Measurements from ENCODE around the gene DCUN1D3.
"Not testable (repeated sequence)": the region's sequence is repeated elsewhere in the genome, so short reads cannot be mapped to it uniquely, and the experiment has no call there.

Gene DCUN1D3

GRCh38 chr16:20860995-20861394 lies 39.2 kb downstream of the DCUN1D3 start:
- DNase-seq = not testable (repeated sequence)

DNA sequence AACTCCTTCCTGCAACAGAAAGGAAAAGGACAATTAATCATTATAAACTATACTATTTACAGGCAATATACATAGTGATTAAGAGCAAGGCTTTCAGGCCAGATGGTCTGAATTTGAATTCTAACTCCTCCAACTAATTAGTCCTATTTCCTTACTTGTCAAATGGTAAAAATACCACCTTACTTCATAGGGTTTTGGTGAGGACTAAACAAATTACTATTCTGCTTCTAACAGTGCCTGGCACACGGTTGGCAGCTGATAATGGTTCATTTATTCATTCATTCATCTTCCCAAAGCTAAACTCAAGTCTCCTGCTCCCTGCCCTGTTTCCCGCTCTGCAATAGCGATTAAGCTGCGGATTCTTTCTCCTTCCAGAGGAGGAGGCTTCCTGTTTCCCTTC lies 39.8 kb downstream of the DCUN1D3 start:
- DNase-seq = no peak

- DNase-seq = no peak
Observed at GRCh38 chr16:20859699-20860098, 40.5 kb downstream of the DCUN1D3 start.

- DNase-seq = no peak
Observed at GRCh38 chr16:20859229-20859628, 40.9 kb downstream of the DCUN1D3 start.

GRCh38 chr16:20857281-20857680 lies 42.9 kb downstream of the DCUN1D3 start:
- DNase-seq = no peak

DNA sequence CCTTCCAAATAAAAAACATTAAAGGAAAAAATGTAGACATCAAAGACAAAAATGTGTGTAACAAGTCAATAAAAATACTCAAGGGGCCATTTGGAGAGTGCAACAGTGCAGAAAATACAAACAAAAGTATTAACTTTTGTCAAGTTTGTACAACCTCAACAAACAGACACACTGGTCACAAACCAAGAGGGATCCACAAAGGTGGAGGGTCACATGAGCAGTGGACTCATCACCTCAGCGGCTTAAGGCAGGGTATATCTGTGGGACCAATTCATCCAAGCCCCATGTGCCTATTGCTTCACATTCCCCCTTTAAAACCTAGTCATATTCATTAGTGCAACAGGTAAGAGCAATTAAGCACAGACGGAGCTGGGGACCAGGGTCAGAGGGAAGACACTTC lies 45.2 kb downstream of the DCUN1D3 start:
- no peak for DNase-seq

DNA sequence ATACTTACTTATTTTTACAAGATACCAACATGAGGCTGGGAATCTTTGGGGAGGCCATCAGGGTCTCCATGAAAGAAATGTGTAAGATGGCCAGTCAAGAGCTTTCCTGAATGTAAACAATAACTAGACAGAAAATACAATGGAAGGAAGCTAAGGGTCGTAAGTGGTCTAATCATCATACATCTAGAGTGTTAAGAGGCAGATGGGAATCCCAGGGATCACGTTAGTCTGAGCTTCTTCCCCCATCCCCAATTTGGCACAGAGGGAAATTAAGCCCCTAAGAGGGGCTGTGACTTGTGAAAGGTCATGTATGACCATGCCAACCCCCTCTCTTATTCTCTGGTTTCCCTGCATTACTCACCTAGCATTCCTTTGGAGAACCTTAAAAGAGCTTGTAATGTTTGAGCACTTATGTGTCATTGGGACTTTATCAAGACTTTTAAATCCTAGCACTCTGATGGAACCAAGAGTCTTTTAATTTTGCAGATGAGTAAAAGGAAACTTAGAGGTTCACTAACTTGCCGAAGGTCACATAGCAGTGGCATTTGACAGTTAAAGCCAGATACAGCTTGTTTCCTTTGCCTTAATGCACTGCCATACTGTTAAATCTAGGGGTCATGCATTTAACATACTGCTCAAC lies 46.1 kb downstream of the DCUN1D3 start:
- no peak for DNase-seq

DNA sequence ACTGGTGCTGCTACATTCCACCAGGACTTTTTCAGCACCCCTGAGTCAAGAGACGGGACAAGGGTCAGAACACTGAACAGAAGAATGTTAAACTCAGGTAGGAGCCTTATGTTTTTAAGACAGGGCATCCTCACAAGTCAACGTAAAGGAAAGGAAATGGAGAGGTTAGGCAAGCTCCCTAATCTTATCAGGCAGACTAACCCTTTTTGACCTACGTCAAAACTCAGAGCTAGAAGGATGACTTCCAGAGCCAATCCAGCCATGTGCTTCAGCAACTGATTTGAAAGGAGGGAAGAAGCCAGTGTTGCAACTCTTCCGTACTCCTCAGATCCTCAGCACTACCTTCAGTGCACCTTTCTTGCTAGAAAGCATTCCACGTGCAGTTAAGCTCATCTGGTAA lies 47.0 kb downstream of the DCUN1D3 start:
- no peak for DNase-seq

DNA sequence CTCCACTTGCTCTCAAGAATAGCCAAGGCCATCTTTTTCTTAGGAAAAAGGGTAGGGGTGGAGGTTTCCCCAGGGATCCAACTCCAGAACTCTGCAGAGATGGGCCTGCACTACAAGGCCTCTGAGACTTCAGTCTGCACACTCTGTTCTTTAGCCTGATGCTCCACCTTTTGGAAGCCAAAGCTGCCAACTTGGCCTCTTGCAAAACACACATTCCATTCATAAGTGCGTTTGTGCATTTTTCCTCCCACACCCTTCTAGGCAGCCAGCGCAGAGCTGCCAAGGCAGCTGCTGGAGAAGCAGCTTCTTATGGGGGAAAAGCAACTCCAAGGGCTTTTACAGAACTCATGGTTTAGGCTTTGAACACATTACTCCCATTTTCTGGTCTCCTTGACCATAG lies 48.6 kb downstream of the DCUN1D3 start:
- DNase-seq = no peak

DNA sequence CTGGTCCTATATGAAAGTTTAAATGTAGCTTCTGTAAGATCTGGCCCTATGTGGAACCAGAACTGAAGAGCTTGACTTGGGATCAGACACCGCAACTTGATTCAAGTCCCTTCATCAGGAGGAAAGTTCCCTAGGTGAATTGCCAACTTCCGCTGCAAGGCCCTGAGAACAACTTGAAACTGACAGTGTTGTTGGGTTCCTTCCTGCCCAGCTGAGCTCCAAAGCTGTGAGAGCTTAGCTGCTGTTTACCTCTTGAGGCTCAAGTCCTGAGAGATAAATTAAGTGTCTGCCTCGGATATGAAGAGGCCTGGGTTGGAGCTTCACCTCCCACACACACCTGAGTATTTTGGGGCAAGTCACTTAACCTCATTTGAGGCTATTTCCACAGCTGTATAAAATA lies 49.2 kb downstream of the DCUN1D3 start:
- DNase-seq = no peak

- peak; percentile 35 for DNase-seq
Observed at GRCh38 chr16:20849589-20850390, 50.4 kb downstream of the DCUN1D3 start.

- no peak for DNase-seq
Observed at GRCh38 chr16:20847550-20847949, 52.6 kb downstream of the DCUN1D3 start.

DNA sequence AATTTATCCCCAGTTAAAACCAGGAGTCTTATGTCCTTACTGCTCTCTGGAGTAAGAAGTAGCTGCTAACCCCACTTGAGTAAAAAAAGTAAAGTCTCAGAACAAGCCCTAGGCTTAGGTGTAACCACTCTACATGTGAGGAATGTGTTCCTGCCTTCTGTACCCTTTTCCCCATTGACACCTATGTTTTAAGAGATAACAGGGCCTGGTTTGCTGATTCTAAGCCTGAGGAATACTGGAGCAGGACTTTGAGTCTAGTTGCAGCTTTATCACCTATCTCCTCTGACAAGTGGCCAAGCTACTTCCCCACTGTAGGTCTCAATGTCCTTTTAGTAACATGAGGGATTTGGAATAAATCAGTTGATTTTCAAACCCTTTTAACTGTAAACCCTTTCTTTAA lies 53.6 kb downstream of the DCUN1D3 start:
- DNase-seq = no peak

DNA sequence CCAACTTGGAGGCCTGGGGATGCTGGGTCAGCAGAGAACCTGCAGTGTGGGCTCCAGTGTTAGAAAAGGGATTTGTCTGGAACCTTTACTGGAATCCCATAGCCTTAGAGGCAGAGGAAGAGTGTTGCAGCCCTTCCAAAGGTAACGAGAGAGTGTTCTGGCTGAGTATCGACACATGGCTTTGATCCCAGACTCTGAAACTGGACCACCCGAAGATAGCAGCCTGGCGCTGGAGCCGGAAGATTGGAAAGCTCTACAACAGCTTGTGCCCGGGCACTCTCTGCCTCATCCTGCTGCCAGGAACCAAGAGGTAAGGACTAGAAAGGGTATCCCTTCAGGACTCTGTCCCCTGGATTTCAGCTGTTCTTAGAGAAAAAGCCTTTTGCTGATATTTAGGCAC lies 54.1 kb downstream of the DCUN1D3 start:
- no peak for DNase-seq

- no peak for DNase-seq
Observed at GRCh38 chr16:20844588-20844987, 55.6 kb downstream of the DCUN1D3 start.

GRCh38 chr16:20844054-20844453 lies 56.1 kb downstream of the DCUN1D3 start:
- no peak for DNase-seq

- no peak for DNase-seq
Observed at GRCh38 chr16:20839504-20839903, 60.7 kb downstream of the DCUN1D3 start.

DNA sequence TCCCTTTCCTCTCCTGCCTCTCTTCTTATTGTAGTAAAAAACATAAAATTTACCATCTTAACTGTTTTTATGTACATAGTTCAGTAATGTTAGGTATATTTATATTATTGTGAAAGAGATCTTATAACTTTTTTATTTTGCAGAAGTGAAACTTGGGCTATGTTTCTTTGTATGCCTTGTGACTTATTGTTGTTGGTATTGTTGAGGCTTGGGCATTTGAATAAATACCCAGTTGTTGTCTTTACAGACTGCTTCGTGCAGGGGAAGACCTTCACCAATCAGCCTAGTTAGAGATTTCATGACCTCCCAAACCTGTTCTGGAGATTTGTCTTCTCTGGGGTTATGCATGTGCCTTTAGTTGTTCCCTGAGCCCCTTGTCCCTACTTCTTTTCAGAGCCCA lies 61.9 kb downstream of the DCUN1D3 start:
- no peak for DNase-seq

GRCh38 chr16:20833086-20833485 lies 67.1 kb downstream of the DCUN1D3 start:
- no peak for DNase-seq

- DNase-seq = no peak
Observed at GRCh38 chr16:20830372-20830771, 69.8 kb downstream of the DCUN1D3 start.

GRCh38 chr16:20829536-20829935 lies 70.6 kb downstream of the DCUN1D3 start:
- no peak for DNase-seq

GRCh38 chr16:20826039-20826566 lies 74.1 kb downstream of the DCUN1D3 start:
- DNase-seq = no peak

DNA sequence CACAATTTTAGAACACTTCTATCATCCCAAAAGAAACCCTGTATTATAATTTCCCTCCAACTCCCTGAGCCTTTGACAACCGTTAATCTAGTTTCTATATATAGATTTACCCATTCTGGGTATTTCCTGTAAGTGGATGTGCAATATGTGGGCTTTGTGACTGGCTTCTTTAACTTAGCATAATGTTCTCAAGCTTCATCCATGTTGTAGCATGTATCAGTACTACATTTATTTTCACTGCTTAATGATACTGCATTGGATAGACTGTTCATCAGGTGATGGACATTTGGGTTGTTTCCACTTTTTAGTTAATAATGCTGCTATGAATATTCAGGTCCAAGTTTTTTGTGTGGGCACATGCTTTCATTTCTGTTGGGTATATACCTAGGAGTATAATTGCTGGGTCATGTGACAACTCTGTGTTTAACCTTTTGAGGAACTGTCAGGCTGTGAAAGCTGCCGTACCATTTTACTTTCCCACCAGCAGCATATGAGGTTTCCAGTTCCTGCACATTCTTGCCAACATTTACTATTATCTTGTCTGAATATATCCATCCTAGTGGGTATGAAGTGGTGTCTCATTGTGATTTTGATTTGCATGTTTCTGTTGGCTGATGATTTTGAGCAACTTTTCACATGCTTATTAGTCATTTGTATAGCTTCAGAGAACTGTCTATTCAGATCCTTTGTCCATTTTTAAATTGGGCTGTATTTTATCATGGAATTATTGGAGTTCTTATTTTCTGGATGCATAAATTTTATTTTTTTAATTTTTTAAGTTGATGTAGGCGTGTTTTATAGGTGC lies 77.4 kb downstream of the DCUN1D3 start:
- no peak for DNase-seq

- no peak for DNase-seq
Observed at GRCh38 chr16:20821682-20822081, 78.5 kb downstream of the DCUN1D3 start.

Measured in CD4-positive, alpha-beta T cell treated with Interleukin-15 for 1 hour (primary cell).